C4-2B (cell line): ENCODE data around the gene PLA2G4E.

Experiments
- H3K27ac ChIP-seq: fragments of 450-650 bp; 2 replicates; pipeline ENCODE4 v1.5.1; 2017
- CTCF ChIP-seq: fragments of 450-650 bp; conservative IDR thresholded peaks from 2 replicates; pipeline ENCODE4 v1.5.1; 2017; ENCODE audit warnings: mild to moderate bottlenecking
- ZFX ChIP-seq: fragments of 450-650 bp; IDR thresholded peaks from 2 replicates; pipeline ENCODE4 v1.6.1; 2017

PLA2G4E gene

GRCh38 chr15:41935566-41936020 is 85.2 kb downstream of the PLA2G4E start:
- no peak for TF ChIP-seq ZFX
- no peak for TF ChIP-seq CTCF
- no peak overlapping the region for H3K27ac ChIP-seq

GRCh38 chr15:41934843-41935242 is 86.0 kb downstream of the PLA2G4E start:
- no peak overlapping the region for H3K27ac ChIP-seq
- TF ChIP-seq ZFX = no peak
- TF ChIP-seq CTCF = no peak

GRCh38 chr15:41933771-41934170 is 87.1 kb downstream of the PLA2G4E start:
- no peak for TF ChIP-seq ZFX
- no peak overlapping the region for H3K27ac ChIP-seq

DNA sequence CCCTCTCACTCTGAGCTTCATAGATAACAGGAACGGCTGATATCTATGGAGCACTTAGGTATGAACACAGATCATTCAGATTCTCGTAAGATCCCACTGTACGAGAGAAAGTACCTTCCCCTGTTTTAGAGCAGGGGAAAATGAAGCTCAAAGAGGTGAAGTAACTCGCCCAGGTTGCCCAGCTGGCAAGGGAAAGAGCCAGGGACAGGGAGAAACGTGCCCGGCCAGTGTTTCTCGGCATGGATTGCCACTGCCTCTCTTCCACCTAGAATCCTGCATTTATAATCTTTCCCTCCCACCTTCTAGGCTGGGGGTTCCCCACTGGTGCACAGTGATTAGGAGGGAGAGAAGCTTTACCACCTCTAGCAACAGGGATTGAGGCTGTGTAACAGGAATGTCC is 87.5 kb downstream of the PLA2G4E start:
- TF ChIP-seq ZFX (no peak), CTCF (no peak)
- H3K27ac ChIP-seq = no peak overlapping the region

GRCh38 chr15:41932511-41933289 is 88.1 kb downstream of the PLA2G4E start:
- H3K27ac ChIP-seq = no peak overlapping the region
- TF ChIP-seq ZFX = no peak

DNA sequence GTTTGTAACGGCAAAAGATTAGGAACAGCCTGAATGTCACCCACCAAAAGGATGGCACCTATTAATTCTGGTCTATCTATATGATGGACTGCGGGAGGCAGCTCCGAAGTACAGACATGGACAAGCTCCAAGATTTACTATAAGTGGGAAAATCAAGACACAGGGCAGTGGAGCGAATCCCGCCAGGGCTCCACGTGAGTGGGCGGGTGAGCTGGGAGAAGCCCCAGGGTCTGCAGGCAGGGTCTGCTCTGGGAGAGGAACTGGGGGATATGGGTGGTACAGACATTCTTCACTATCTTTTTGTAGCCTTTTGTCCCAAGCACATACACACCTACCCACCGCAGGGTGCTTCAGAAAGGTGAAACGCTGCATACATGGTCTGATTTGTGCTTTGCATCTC is 88.7 kb downstream of the PLA2G4E start:
- H3K27ac ChIP-seq = no peak overlapping the region
- TF ChIP-seq CTCF (no peak), ZFX (no peak)
